HCT116 (cell line): ENCODE results near the gene COMMD6. TPM values are rescaled to one million over a fixed set of nuclear protein-coding genes. Genes with fewer than 3 reads are reported as not detected.

Experiments
- ATAC-seq: fragments of 200-7000 bp; cut with Tn5 transposase; 2 replicates; pipeline ENCODE4 v1.9.1; 2020; ENCODE audit warnings: mild to moderate bottlenecking, moderate library complexity
- BruUV-seq: library from RNA; stranded (reverse); fragments of 400-500 nt; replicated peaks from 2 replicates; lab custom pipeline; 2021; lab: Mats Ljungman, UMichigan
- CTCF ChIA-PET: fragments of 300-600 bp; sonication (Branson Sonifier 250); formaldehyde crosslinking; loops from one replicate; lab custom pipeline; 2021; ENCODE audit warnings: antibody characterized with exemption; lab: Charles Lee
- POLR2A ChIA-PET: fragments of 300-600, 350-600 bp; sonication (Branson Sonifier 250); formaldehyde crosslinking; loops from one replicate; lab custom pipeline; 2021; ENCODE audit warnings: antibody characterized with exemption; lab: Charles Lee
- RAD21 ChIA-PET, 2 experiments: fragments of 300-600 bp; sonication (Branson Sonifier 250); formaldehyde crosslinking; loops; one replicate each; lab custom pipeline; 2023; ENCODE audit warnings: low total read pairs in 2 of 2; ENCODE audit not compliant: uncharacterized antibody in 2 of 2, unreplicated experiment in 2 of 2, low non-redundant PET in 1 of 2; lab: Charles Lee
- DNase-seq: peaks from one replicate; pipeline ENCODE4 v3.0.0-alpha.2; 2010; ENCODE audit warnings: low read depth, low spot score
- H2AFZ ChIP-seq: fragments of 200-600 bp; shearing (Covaris generic), sonication (generic); 2 replicates; pipeline ENCODE4 v1.6.1; 2017; ENCODE audit warnings: low read depth, mixed run types, mixed read lengths, antibody characterized with exemption, low read length; ENCODE audit not compliant: poor library complexity, severe bottlenecking
- H3K27ac ChIP-seq: 2 replicates; pipeline ENCODE4 v1.5.1; 2012; ENCODE audit warnings: low read depth, low read length
- H3K27me3 ChIP-seq: fragments of 200-600 bp; sonication (generic); 2 replicates; pipeline ENCODE4 v1.6.1; 2016; ENCODE audit warnings: mixed run types, low read length, mixed read lengths; ENCODE audit not compliant: insufficient read depth
- H3K36me3 ChIP-seq, 2 experiments: fragments of 200-500 bp in 1 of 2; fragments of 200-600 bp in 1 of 2; sonication (Bioruptor generic) in 1 of 2; sonication (generic) in 1 of 2; 2 replicates each; pipeline versions ENCODE4 v1.5.1 to v1.6.1; 2014 to 2016; ENCODE audit warnings: low read length in 2 of 2, inconsistent platforms in 1 of 2, mixed read lengths in 1 of 2, mixed run types in 1 of 2; ENCODE audit not compliant: insufficient read depth in 2 of 2, control insufficient read depth in 1 of 2
- H3K4me1 ChIP-seq, 2 experiments: fragments of 200-600 bp in 1 of 2; sonication (generic) in 1 of 2; 2 replicates each; pipeline versions ENCODE4 v1.5.1 to v1.6.1; 2012 to 2017; ENCODE audit warnings: low read length in 2 of 2, inconsistent platforms in 1 of 2, mild to moderate bottlenecking in 1 of 2, mixed read lengths in 1 of 2, mixed run types in 1 of 2, moderate library complexity in 1 of 2; ENCODE audit not compliant: insufficient read depth in 2 of 2, control insufficient read depth in 1 of 2
- H3K4me2 ChIP-seq: fragments of 200-600 bp; sonication (generic); 2 replicates; pipeline ENCODE4 v1.6.1; 2017; ENCODE audit warnings: mixed run types, low read length, mixed read lengths
- H3K4me3 ChIP-seq, 2 experiments: fragments of 200-600 bp in 1 of 2; sonication (generic) in 1 of 2; replicated peaks in 1 of 2; 2 replicates each; pipeline ENCODE4 v1.5.1; 2011 to 2016; ENCODE audit warnings: low read length in 2 of 2, control low read depth in 1 of 2, low read depth in 1 of 2, mild to moderate bottlenecking in 1 of 2, mixed read lengths in 1 of 2, mixed run types in 1 of 2
- H3K79me2 ChIP-seq: fragments of 200-600 bp; sonication (generic); 2 replicates; pipeline ENCODE4 v1.6.1; 2017; ENCODE audit warnings: mild to moderate bottlenecking, mixed run types, low read length, moderate library complexity, mixed read lengths; ENCODE audit not compliant: insufficient read depth
- H3K9ac ChIP-seq: fragments of 200-600 bp; sonication (generic); 2 replicates; pipeline ENCODE4 v1.6.1; 2016; ENCODE audit warnings: low read length, mixed read lengths
- H3K9me2 ChIP-seq: fragments of 200-600 bp; sonication (generic), shearing (Covaris generic); 2 replicates; pipeline ENCODE4 v1.6.1; 2017; ENCODE audit warnings: mixed run types, mild to moderate bottlenecking, moderate library complexity; ENCODE audit not compliant: insufficient read depth
- H3K9me3 ChIP-seq, 2 experiments: fragments of 200-500 bp in 1 of 2; fragments of 200-600 bp in 1 of 2; sonication (Bioruptor generic) in 1 of 2; sonication (generic) in 1 of 2; 2 replicates each; pipeline ENCODE4 v1.6.1; 2014 to 2017; ENCODE audit warnings: low read length in 2 of 2, mixed read lengths in 2 of 2, inconsistent platforms in 1 of 2, low read depth in 1 of 2, mild to moderate bottlenecking in 1 of 2, mixed run types in 1 of 2, moderate library complexity in 1 of 2; ENCODE audit not compliant: control insufficient read depth in 1 of 2, insufficient read depth in 1 of 2
- H4K20me1 ChIP-seq: fragments of 200-600 bp; sonication (generic), shearing (Covaris generic); 2 replicates; pipeline ENCODE4 v1.6.1; 2017; ENCODE audit warnings: mixed run types, mild to moderate bottlenecking, moderate library complexity; ENCODE audit not compliant: insufficient read depth
- CBX3 ChIP-seq: IDR thresholded peaks from 2 replicates; pipeline ENCODE4 v1.6.1; 2012; ENCODE audit warnings: low read depth
- CEBPB ChIP-seq: IDR thresholded peaks from 2 replicates; pipeline ENCODE4 v1.6.1; 2012; ENCODE audit warnings: low read depth
- EGR1 ChIP-seq: IDR thresholded peaks from 2 replicates; pipeline ENCODE4 v1.6.1; 2012; ENCODE audit warnings: low read depth
- ELF1 ChIP-seq: IDR thresholded peaks from 2 replicates; pipeline ENCODE4 v1.6.1; 2012; ENCODE audit warnings: low read depth, borderline replicate concordance
- EZH2 ChIP-seq: fragments of 200-600 bp; sonication (generic); IDR thresholded peaks from 2 replicates; pipeline ENCODE4 v1.6.1; 2017; ENCODE audit warnings: antibody characterized with exemption, mixed run types
- EZH2phosphoT487 ChIP-seq: fragments of 200-600 bp; IDR thresholded peaks from 2 replicates; pipeline ENCODE4 v1.6.1; 2018; ENCODE audit warnings: antibody characterized with exemption, borderline replicate concordance
- FOSL1 ChIP-seq: IDR thresholded peaks from 2 replicates; pipeline ENCODE4 v1.6.1; 2012; ENCODE audit warnings: low read depth
- JUND ChIP-seq: IDR thresholded peaks from 2 replicates; pipeline ENCODE4 v1.6.1; 2012
- POLR2A ChIP-seq: IDR thresholded peaks from 2 replicates; pipeline ENCODE4 v1.7.0; 2011; ENCODE audit warnings: borderline replicate concordance; ENCODE audit not compliant: insufficient read depth, insufficient read length; ENCODE audit errors: extremely low read depth
- POLR2AphosphoS5 ChIP-seq: IDR thresholded peaks from 2 replicates; pipeline ENCODE4 v1.6.1; 2011; ENCODE audit warnings: mild to moderate bottlenecking, low read depth, low read length, moderate library complexity
- RAD21 ChIP-seq: IDR thresholded peaks from 2 replicates; pipeline ENCODE4 v1.6.1; 2012; ENCODE audit warnings: low read depth, mild to moderate bottlenecking
- SIN3A ChIP-seq: IDR thresholded peaks from 2 replicates; pipeline ENCODE4 v1.6.1; 2012; ENCODE audit warnings: low read depth
- SP1 ChIP-seq: IDR thresholded peaks from 2 replicates; pipeline ENCODE4 v1.6.1; 2012; ENCODE audit warnings: low read depth
- SRF ChIP-seq: IDR thresholded peaks from 2 replicates; pipeline ENCODE4 v1.6.1; 2012; ENCODE audit warnings: low read depth
- TCF7L2 ChIP-seq: IDR thresholded peaks from 2 replicates; pipeline ENCODE4 v1.7.0; 2011; ENCODE audit warnings: borderline replicate concordance, inconsistent platforms; ENCODE audit not compliant: insufficient read depth, insufficient read length; ENCODE audit errors: extremely low read depth
- YY1 ChIP-seq: IDR thresholded peaks from 2 replicates; pipeline ENCODE4 v1.6.1; 2011; ENCODE audit warnings: low read length, low read depth, moderate library complexity, mild to moderate bottlenecking; ENCODE audit not compliant: insufficient replicate concordance; ENCODE audit errors: extremely low read depth
- ZFX ChIP-seq: fragments of 450-650 bp; IDR thresholded peaks from 2 replicates; pipeline ENCODE4 v1.6.1; 2017
- intact Hi-C: fragments of 100-400 bp; cut with micrococcal nuclease; formaldehyde crosslinking; loops from 2 replicates; pipeline ENCODE4 v1.10.0; 2022
- total RNA-seq: library from RNA; stranded (reverse); gene quantifications from one replicate; pipeline ENCODE4 v1.2.1, GENCODE V29; 2021; ENCODE audit not compliant: unreplicated experiment
- TF ChIP-seq, protein P1 (sequence below): IDR thresholded peaks from 2 replicates; pipeline ENCODE4 v1.6.1; 2012
- TF ChIP-seq, protein P2 (sequence below): IDR thresholded peaks from 2 replicates; pipeline ENCODE4 v1.6.1; 2012
- TF ChIP-seq, protein P3 (sequence below): IDR thresholded peaks from 2 replicates; pipeline ENCODE4 v1.6.1; 2011; ENCODE audit warnings: mild to moderate bottlenecking, low read length, moderate library complexity; ENCODE audit not compliant: insufficient replicate concordance; ENCODE audit errors: extremely low read depth

COMMD6 gene
- total RNA-seq, 1 experiment from 2014 or later, result 108 TPM

DNA sequence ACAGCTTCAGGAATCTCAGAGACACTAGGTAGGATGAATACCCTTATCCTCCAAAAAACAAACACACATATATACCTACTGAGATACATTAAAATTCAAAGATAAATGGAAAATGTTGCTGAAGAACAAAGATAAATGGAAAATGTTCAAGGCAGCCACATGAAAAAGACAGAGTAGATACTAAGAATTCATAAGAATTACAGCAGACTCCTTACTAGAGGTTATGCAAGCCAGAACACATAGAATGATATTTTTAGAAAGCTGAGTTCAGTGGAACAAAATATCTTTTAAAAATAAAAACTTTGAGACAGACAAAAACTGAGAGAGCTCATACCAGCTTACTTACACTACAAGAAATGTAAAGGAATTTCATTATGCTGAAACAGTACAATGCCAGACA is 47.5 kb upstream of the COMMD6 start:
- H4K20me1 ChIP-seq, result no peaks in the 10 kb centered on the region
- H3K9me2 ChIP-seq, result no peaks in the 10 kb centered on the region
- H2AFZ ChIP-seq, result no peak overlapping the region
- H3K9ac ChIP-seq, result no peak overlapping the region
- no peak overlapping the region for H3K4me3 ChIP-seq
- RAD21 ChIA-PET, result no interaction called here
- 0 out of 2 replicates have a peak, but pooled peaks cover 5% of the 10 kb centered on the region for H3K79me2 ChIP-seq
- intact Hi-C loops, result no loop called here
- H3K4me2 ChIP-seq, result no peak overlapping the region
- H3K36me3 ChIP-seq, result no peaks in the 10 kb centered on the region
- TF ChIP-seq SRF, result no peak
- no peak for TF ChIP-seq EZH2
- no peak for TF ChIP-seq ELF1
- TF ChIP-seq, protein P1, sequence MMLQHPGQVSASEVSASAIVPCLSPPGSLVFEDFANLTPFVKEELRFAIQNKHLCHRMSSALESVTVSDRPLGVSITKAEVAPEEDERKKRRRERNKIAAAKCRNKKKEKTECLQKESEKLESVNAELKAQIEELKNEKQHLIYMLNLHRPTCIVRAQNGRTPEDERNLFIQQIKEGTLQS, result no peak
- no peak for TF ChIP-seq POLR2AphosphoS5
- TF ChIP-seq CBX3, result no peak
- TF ChIP-seq JUND, result no peak
- TF ChIP-seq, protein P2, sequence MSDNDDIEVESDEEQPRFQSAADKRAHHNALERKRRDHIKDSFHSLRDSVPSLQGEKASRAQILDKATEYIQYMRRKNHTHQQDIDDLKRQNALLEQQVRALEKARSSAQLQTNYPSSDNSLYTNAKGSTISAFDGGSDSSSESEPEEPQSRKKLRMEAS, result no peak
- POLR2A ChIA-PET, result no interaction called here
- H3K27me3 ChIP-seq, result no peaks in the 10 kb centered on the region
- ATAC-seq (no peak), DNase-seq (no peak)
- CTCF ChIA-PET, result no interaction called here
- H3K4me1 ChIP-seq, result no peaks in the 10 kb centered on the region
- H3K9me3 ChIP-seq, result no peaks in the 10 kb centered on the region; a peak in 1 of 4 replicates
- no peak overlapping the region for H3K27ac ChIP-seq
- no TSS peak for BruUV-seq

DNA sequence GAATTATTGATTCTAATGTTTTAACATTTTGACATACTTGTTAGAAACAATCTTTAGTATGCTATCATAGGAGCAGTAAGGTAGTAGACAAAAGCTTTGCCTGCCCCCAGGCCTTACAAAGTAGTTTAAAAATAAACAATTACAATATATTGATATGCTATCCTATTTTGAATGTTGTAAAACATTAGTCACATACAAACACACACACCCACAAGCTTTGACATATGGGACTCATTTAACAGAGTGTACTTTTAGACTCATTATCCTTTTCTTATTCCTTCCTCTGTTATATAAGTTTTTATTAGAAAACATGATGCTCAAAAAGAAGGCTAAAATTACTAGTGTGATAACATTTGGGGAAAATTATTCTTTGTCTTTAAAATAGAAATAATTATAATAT is 45.5 kb upstream of the COMMD6 start:
- POLR2A ChIA-PET, result no interaction called here
- ATAC-seq, result no peak
- Histone ChIP-seq H3K9me3 (no peaks in the 10 kb centered on the region; a peak in 1 of 4 replicates), H3K4me2 (no peak overlapping the region), H3K9ac (no peak overlapping the region), H2AFZ (no peak overlapping the region), H3K9me2 (no peaks in the 10 kb centered on the region), H4K20me1 (no peaks in the 10 kb centered on the region), H3K36me3 (no peaks in the 10 kb centered on the region), H3K27me3 (no peaks in the 10 kb centered on the region), H3K4me3 (no peak overlapping the region), H3K79me2 (0 out of 2 replicates have a peak, but pooled peaks cover 8% of the 10 kb centered on the region), H3K4me1 (no peaks in the 10 kb centered on the region), H3K27ac (no peak overlapping the region)
- DNase-seq, result no peak
- RAD21 ChIA-PET, result no interaction called here
- TF ChIP-seq YY1 (no peak), TCF7L2 (no peak), EZH2phosphoT487 (no peak), JUND (no peak), POLR2AphosphoS5 (no peak), ZFX (no peak), POLR2A (no peak), CEBPB (no peak), EGR1 (no peak), FOSL1 (no peak), ELF1 (no peak), SIN3A (no peak), EZH2 (no peak), SP1 (no peak), RAD21 (no peak)
- TF ChIP-seq, protein P2, result no peak
- TF ChIP-seq, protein P3, sequence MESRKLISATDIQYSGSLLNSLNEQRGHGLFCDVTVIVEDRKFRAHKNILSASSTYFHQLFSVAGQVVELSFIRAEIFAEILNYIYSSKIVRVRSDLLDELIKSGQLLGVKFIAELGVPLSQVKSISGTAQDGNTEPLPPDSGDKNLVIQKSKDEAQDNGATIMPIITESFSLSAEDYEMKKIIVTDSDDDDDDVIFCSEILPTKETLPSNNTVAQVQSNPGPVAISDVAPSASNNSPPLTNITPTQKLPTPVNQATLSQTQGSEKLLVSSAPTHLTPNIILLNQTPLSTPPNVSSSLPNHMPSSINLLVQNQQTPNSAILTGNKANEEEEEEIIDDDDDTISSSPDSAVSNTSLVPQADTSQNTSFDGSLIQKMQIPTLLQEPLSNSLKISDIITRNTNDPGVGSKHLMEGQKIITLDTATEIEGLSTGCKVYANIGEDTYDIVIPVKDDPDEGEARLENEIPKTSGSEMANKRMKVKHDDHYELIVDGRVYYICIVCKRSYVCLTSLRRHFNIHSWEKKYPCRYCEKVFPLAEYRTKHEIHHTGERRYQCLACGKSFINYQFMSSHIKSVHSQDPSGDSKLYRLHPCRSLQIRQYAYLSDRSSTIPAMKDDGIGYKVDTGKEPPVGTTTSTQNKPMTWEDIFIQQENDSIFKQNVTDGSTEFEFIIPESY, result no peak
- TF ChIP-seq, protein P1, result no peak
- no TSS peak for BruUV-seq
- CTCF ChIA-PET, result no interaction called here
- intact Hi-C loops, result no loop called here
